H9 (cell line): ENCODE measurements around the gene TTC19. TPM values are rescaled to one million over a fixed set of nuclear protein-coding genes. Genes with fewer than 3 reads are reported as not detected.

Experiments
- DNase-seq: peaks from one replicate; pipeline ENCODE4 v3.0.0-alpha.2; 2017
- H2AFZ ChIP-seq: one replicate; pipeline ENCODE4 v1.6.1; 2013; ENCODE audit warnings: mild to moderate bottlenecking, low read length, control low read depth, moderate library complexity
- H2AK5ac ChIP-seq: 2 replicates; pipeline ENCODE4 v1.6.1; 2013; ENCODE audit warnings: low read length, control low read depth, mixed read lengths; ENCODE audit not compliant: insufficient read length
- H2BK120ac ChIP-seq: one replicate; pipeline ENCODE4 v1.6.1; 2013; ENCODE audit warnings: low read depth, mild to moderate bottlenecking, low read length, control low read depth, inconsistent platforms; ENCODE audit not compliant: poor library complexity, severe bottlenecking
- H2BK12ac ChIP-seq: 2 replicates; pipeline ENCODE4 v1.6.1; 2013; ENCODE audit warnings: low read length, control low read depth, mixed read lengths, low read depth; ENCODE audit not compliant: insufficient read length
- H2BK15ac ChIP-seq: 2 replicates; pipeline ENCODE4 v1.6.1; 2013; ENCODE audit warnings: low read depth, low read length, control low read depth
- H2BK20ac ChIP-seq: one replicate; pipeline ENCODE4 v1.6.1; 2013; ENCODE audit warnings: low read depth, mild to moderate bottlenecking, low read length, control low read depth, inconsistent platforms; ENCODE audit not compliant: poor library complexity, severe bottlenecking
- H2BK5ac ChIP-seq: 2 replicates; pipeline ENCODE4 v1.6.1; 2013; ENCODE audit warnings: low read length, control low read depth, mixed read lengths; ENCODE audit not compliant: insufficient read length
- H3K14ac ChIP-seq: 2 replicates; pipeline ENCODE4 v1.6.1; 2013; ENCODE audit warnings: low read length, control low read depth; ENCODE audit not compliant: insufficient read depth
- H3K18ac ChIP-seq: 2 replicates; pipeline ENCODE4 v1.6.1; 2013; ENCODE audit warnings: low read depth, mild to moderate bottlenecking, mixed read lengths, low read length, control low read depth; ENCODE audit not compliant: insufficient read length
- H3K23ac ChIP-seq: 2 replicates; pipeline ENCODE4 v1.6.1; 2013; ENCODE audit warnings: low read length, control low read depth, mixed read lengths, low read depth; ENCODE audit not compliant: insufficient read length
- H3K23me2 ChIP-seq: 2 replicates; pipeline ENCODE4 v1.6.1; 2013; ENCODE audit warnings: low read depth, mild to moderate bottlenecking, mixed read lengths, low read length, control low read depth; ENCODE audit not compliant: insufficient read length, poor library complexity, severe bottlenecking
- H3K27ac ChIP-seq: 2 replicates; pipeline ENCODE4 v1.5.1; 2013; ENCODE audit warnings: low read length, control low read depth, mixed read lengths, low read depth; ENCODE audit not compliant: insufficient read length
- H3K27me3 ChIP-seq: 2 replicates; pipeline ENCODE4 v1.6.1; 2013; ENCODE audit warnings: low read length, control low read depth, inconsistent platforms; ENCODE audit not compliant: insufficient read depth
- H3K4ac ChIP-seq: 2 replicates; pipeline ENCODE4 v1.6.1; 2013; ENCODE audit warnings: low read depth, mild to moderate bottlenecking, control low read depth, inconsistent platforms, low read length, moderate library complexity
- H3K4me1 ChIP-seq: 2 replicates; pipeline ENCODE4 v1.6.1; 2013; ENCODE audit warnings: low read length, control low read depth, inconsistent platforms; ENCODE audit not compliant: insufficient read depth
- H3K4me2 ChIP-seq: 2 replicates; pipeline ENCODE4 v1.6.1; 2013; ENCODE audit warnings: low read length, control low read depth, mixed read lengths; ENCODE audit not compliant: insufficient read length, insufficient read depth
- H3K56ac ChIP-seq: 2 replicates; pipeline ENCODE4 v1.6.1; 2013; ENCODE audit warnings: low read depth, mild to moderate bottlenecking, mixed read lengths, low read length, control low read depth; ENCODE audit not compliant: insufficient read length
- H3K79me1 ChIP-seq: 2 replicates; pipeline ENCODE4 v1.6.1; 2013; ENCODE audit warnings: low read depth, mild to moderate bottlenecking, moderate library complexity, low read length, control low read depth, inconsistent platforms; ENCODE audit not compliant: insufficient read depth, poor library complexity, severe bottlenecking
- H3K79me2 ChIP-seq: 2 replicates; pipeline ENCODE4 v1.6.1; 2013; ENCODE audit warnings: low read length, control low read depth, inconsistent platforms; ENCODE audit not compliant: insufficient read depth
- H3K9ac ChIP-seq: 2 replicates; pipeline ENCODE4 v1.6.1; 2013; ENCODE audit warnings: low read length, control low read depth, mixed read lengths; ENCODE audit not compliant: insufficient read length; ENCODE audit errors: extremely low read depth
- H3K9me3 ChIP-seq: one replicate; pipeline ENCODE4 v1.6.1; 2013; ENCODE audit warnings: low read depth, low read length, inconsistent platforms; ENCODE audit not compliant: control insufficient read depth
- H3T11ph ChIP-seq: one replicate; pipeline ENCODE4 v1.6.1; 2013; ENCODE audit warnings: mild to moderate bottlenecking, low read length, control low read depth, inconsistent platforms
- H4K20me1 ChIP-seq: one replicate; pipeline ENCODE4 v1.6.1; 2013; ENCODE audit not compliant: control insufficient read depth, insufficient read length, insufficient read depth
- H4K5ac ChIP-seq: 2 replicates; pipeline ENCODE4 v1.6.1; 2013; ENCODE audit warnings: low read depth, mild to moderate bottlenecking, mixed read lengths, low read length, control low read depth; ENCODE audit not compliant: insufficient read length
- H4K8ac ChIP-seq: replicated peaks from 2 replicates; pipeline ENCODE4 v1.6.1; 2013; ENCODE audit warnings: low read length, control low read depth, mixed read lengths, low read depth; ENCODE audit not compliant: insufficient read length
- H4K91ac ChIP-seq: 2 replicates; pipeline ENCODE4 v1.6.1; 2013; ENCODE audit warnings: low read depth, mild to moderate bottlenecking, moderate library complexity, mixed read lengths, low read length, control low read depth; ENCODE audit not compliant: insufficient read length
- H3K27ac Mint-ChIP-seq, 3 experiments: 2 replicates in 2 of 3; 3 replicates in 1 of 3; pipeline ENCODE4 v1.8.0; 2020 to 2021; ENCODE audit warnings: mixed read lengths in 3 of 3, mild to moderate bottlenecking in 1 of 3, moderate library complexity in 1 of 3
- H3K27me3 Mint-ChIP-seq: 2 replicates; pipeline ENCODE4 v1.8.0; 2021; ENCODE audit warnings: low read depth, mild to moderate bottlenecking, moderate library complexity, mixed read lengths
- H3K36me3 Mint-ChIP-seq, 3 experiments: 2 replicates in 2 of 3; 3 replicates in 1 of 3; pipeline ENCODE4 v1.8.0; 2020 to 2021; ENCODE audit warnings: low read depth in 3 of 3, mixed read lengths in 3 of 3; ENCODE audit not compliant: insufficient read depth in 1 of 3
- H3K4me1 Mint-ChIP-seq, 2 experiments: 2 replicates each; pipeline ENCODE4 v1.8.0; 2020; ENCODE audit warnings: mixed read lengths in 2 of 2
- H3K4me3 Mint-ChIP-seq, 2 experiments: 2 replicates in 1 of 2; 3 replicates in 1 of 2; pipeline ENCODE4 v1.8.0; 2020 to 2021; ENCODE audit warnings: mild to moderate bottlenecking in 2 of 2, mixed read lengths in 2 of 2, moderate library complexity in 1 of 2
- H3K9me3 Mint-ChIP-seq, 2 experiments: 2 replicates in 1 of 2; 3 replicates in 1 of 2; pipeline ENCODE4 v1.8.0; 2020; ENCODE audit warnings: mild to moderate bottlenecking in 2 of 2, mixed read lengths in 2 of 2, moderate library complexity in 1 of 2
- WGBS: extraction: QIAGEN DNeasy Blood & Tissue Kit; methylation state at CpG from one replicate; pipeline ENCODE4 v1.1.7; 2013; ENCODE audit warnings: missing lambda C conversion rate, low lambda C conversion rate, mixed read lengths; ENCODE audit not compliant: insufficient read length; ENCODE audit errors: extremely low coverage; 5-methylcytosine and 5-hydroxymethylcytosine counted together
- total RNA-seq: library from RNA; stranded (reverse); gene quantifications from 2 replicates; pipeline ENCODE4 v1.2.1, GENCODE V29; 2021
- TF ChIP-seq, protein P1 (sequence below): fragments of 200-600 bp; sonication (generic); conservative IDR thresholded peaks from 3 replicates; pipeline ENCODE4 v1.8.0; 2021; ENCODE audit warnings: antibody characterized with exemption, mild to moderate bottlenecking

Gene TTC19
- total RNA-seq, 1 experiment from 2014 or later = 64.3 TPM

DNA sequence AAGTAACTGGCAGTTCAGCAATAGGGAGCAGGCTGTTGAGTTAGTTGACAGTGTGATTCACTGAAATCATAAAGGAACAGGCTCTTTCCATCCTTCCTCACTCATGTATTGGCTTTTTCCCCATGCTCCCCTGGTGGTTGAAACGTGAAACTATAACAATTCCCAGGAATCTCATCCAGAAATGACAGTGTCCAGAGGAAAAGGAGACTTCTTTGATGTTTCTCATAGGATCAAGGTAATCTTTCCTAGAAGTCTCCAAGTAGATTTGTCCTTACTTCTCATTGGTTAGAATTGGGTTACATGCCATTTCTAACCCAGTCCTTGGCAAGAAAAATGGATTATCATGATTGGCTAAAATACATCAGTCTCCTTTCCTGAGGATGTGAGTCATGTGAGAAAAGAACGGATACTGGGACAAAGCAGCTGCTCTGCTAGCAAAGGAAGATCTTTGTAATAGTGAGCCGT, 14.4 kb downstream of the TTC19 start:
- Histone ChIP-seq H4K5ac (no peak overlapping the region), H2BK15ac (no peak overlapping the region), H3K79me1 (no peaks in the 10 kb centered on the region), H3K56ac (no peak overlapping the region), H3K4ac (no peak overlapping the region), H2BK120ac (no peak overlapping the region), H3K4me1 (no peaks in the 10 kb centered on the region), H2AFZ (no peak overlapping the region), H2BK12ac (no peak overlapping the region), H3K23ac (no peak overlapping the region), H3T11ph (no peak overlapping the region), H3K14ac (no peak overlapping the region), H2AK5ac (no peak overlapping the region), H3K4me2 (no peak overlapping the region), H3K27ac (no peak overlapping the region), H3K18ac (no peak overlapping the region), H3K27me3 (no peaks in the 10 kb centered on the region), H4K20me1 (no peaks in the 10 kb centered on the region), H3K9ac (no peak overlapping the region), H4K8ac (no peak overlapping the region), H2BK20ac (no peak overlapping the region), H2BK5ac (no peak overlapping the region), H3K79me2 (no peaks in the 10 kb centered on the region), H3K9me3 (no peaks in the 10 kb centered on the region), H4K91ac (no peak overlapping the region), H3K23me2 (no peaks in the 10 kb centered on the region)
- TF ChIP-seq, protein P1, sequence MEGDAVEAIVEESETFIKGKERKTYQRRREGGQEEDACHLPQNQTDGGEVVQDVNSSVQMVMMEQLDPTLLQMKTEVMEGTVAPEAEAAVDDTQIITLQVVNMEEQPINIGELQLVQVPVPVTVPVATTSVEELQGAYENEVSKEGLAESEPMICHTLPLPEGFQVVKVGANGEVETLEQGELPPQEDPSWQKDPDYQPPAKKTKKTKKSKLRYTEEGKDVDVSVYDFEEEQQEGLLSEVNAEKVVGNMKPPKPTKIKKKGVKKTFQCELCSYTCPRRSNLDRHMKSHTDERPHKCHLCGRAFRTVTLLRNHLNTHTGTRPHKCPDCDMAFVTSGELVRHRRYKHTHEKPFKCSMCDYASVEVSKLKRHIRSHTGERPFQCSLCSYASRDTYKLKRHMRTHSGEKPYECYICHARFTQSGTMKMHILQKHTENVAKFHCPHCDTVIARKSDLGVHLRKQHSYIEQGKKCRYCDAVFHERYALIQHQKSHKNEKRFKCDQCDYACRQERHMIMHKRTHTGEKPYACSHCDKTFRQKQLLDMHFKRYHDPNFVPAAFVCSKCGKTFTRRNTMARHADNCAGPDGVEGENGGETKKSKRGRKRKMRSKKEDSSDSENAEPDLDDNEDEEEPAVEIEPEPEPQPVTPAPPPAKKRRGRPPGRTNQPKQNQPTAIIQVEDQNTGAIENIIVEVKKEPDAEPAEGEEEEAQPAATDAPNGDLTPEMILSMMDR = peak; percentile 61
- no peaks in the 10 kb centered on the region for H3K9me3 Mint-ChIP-seq
- no peaks in the 10 kb centered on the region for H3K27me3 Mint-ChIP-seq
- H3K4me1 Mint-ChIP-seq = peaks cover 0 to 4% of the 10 kb centered on the region in 2 experiments; a peak in 3 of 4 replicates
- H3K27ac Mint-ChIP-seq = no peak overlapping the region
- no CpG with 5 or more reads among the region's 3 CpGs for WGBS
- DNase-seq = no peak
- H3K36me3 Mint-ChIP-seq = peaks cover 29 to 78% (median 47%) of the 10 kb centered on the region in 3 experiments; a peak in 6 of 7 replicates
- no peak overlapping the region for H3K4me3 Mint-ChIP-seq
